Measurements from ENCODE around the gene TSPAN3.

Gene TSPAN3

GRCh38 chr15:77048135-77048876, 22.6 kb downstream of the TSPAN3 start:
- DNase-seq, result no peak

- no peak for DNase-seq
Observed at GRCh38 chr15:77046704-77047412, 24.1 kb downstream of the TSPAN3 start.

- no peak for DNase-seq
Observed at GRCh38 chr15:77045985-77046384, 24.9 kb downstream of the TSPAN3 start.

GRCh38 chr15:77044228-77045042, 26.5 kb downstream of the TSPAN3 start:
- DNase-seq, result no peak

- no peak for DNase-seq
Observed at GRCh38 chr15:77042955-77043920, 27.7 kb downstream of the TSPAN3 start.

GRCh38 chr15:77042245-77042919, 28.5 kb downstream of the TSPAN3 start:
- no peak for DNase-seq

- DNase-seq, result no peak
Observed at GRCh38 chr15:77040673-77041072, 30.2 kb downstream of the TSPAN3 start.

- no peak for DNase-seq
Observed at GRCh38 chr15:77039848-77040247, 31.1 kb downstream of the TSPAN3 start.

- no peak for DNase-seq
Observed at GRCh38 chr15:77039217-77039533, 31.7 kb downstream of the TSPAN3 start.

- DNase-seq, result no peak
Observed at GRCh38 chr15:77038312-77039216, 32.3 kb downstream of the TSPAN3 start.

- DNase-seq, result no peak
Observed at GRCh38 chr15:77037388-77038209, 33.3 kb downstream of the TSPAN3 start.

GRCh38 chr15:77036537-77037387, 34.1 kb downstream of the TSPAN3 start:
- no peak for DNase-seq

- no peak for DNase-seq
Observed at GRCh38 chr15:77035999-77036471, 34.9 kb downstream of the TSPAN3 start.

- DNase-seq, result no peak
Observed at GRCh38 chr15:77035584-77035983, 35.3 kb downstream of the TSPAN3 start.

GRCh38 chr15:77034695-77035489, 36.0 kb downstream of the TSPAN3 start:
- no peak for DNase-seq

GRCh38 chr15:77033729-77034671, 36.9 kb downstream of the TSPAN3 start:
- no peak for DNase-seq

GRCh38 chr15:77033417-77033728, 37.5 kb downstream of the TSPAN3 start:
- no peak for DNase-seq
